Omental fat pad (tissue), 4 donors: ENCODE data around the gene BRI3BP. TPM values are rescaled to one million over a fixed set of nuclear protein-coding genes. Genes with fewer than 3 reads are reported as not detected.
"Not testable (repeated sequence)": the region's sequence is repeated elsewhere in the genome, so short reads cannot be mapped to it uniquely, and the experiment has no call there.

ENCODE experiments used
- ATAC-seq: fragments of 150-250 bp; one replicate; pipeline ENCODE4 v1.9.1; 2016; ENCODE audit warnings: mild to moderate bottlenecking, moderate library complexity; ENCODE audit not compliant: low FRiP score
- DNase-seq: peaks from one replicate; pipeline ENCODE4 v3.0.0-alpha.2; 2019; ENCODE audit warnings: low spot score
- total RNA-seq, 4 donors: library from RNA; depleted of rRNA; stranded (reverse); fragments of >200 nt; gene quantifications; one replicate each; pipeline ENCODE4 v1.1.0, GENCODE V29; 2016
- TF ChIP-seq, protein P1 (sequence below), 3 donors: fragments of 450-650 bp; IDR thresholded peaks; one replicate each; pipeline ENCODE4 v1.5.1; 2016 to 2017; ENCODE audit warnings: antibody characterized with exemption in 3 of 3, mild to moderate bottlenecking in 3 of 3, moderate library complexity in 2 of 3

Gene BRI3BP
- total RNA-seq, 4 donors from 2014 or later, result 3.5 to 5.4 (median 4.4) TPM

DNA sequence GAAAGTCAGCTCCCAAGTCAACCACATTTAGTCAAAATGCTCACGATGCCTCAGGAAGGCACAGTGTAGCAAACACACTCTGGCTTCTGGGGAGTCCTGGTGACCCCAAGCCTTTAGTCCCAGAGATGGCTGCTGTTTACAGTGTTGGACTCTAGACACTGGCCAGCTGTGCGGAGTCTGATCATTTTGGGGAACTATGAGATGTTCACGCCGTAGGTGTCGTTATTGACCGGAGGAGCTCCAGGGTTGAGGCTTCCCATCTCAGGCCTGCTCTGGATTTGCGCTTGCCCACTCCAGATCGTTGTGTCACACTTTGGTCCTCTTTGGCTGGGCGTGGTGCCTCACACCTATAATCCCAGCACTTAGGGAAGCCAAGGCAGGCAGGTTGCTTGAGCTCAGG, 27.7 kb downstream of the BRI3BP start:
- TF ChIP-seq, protein P1, sequence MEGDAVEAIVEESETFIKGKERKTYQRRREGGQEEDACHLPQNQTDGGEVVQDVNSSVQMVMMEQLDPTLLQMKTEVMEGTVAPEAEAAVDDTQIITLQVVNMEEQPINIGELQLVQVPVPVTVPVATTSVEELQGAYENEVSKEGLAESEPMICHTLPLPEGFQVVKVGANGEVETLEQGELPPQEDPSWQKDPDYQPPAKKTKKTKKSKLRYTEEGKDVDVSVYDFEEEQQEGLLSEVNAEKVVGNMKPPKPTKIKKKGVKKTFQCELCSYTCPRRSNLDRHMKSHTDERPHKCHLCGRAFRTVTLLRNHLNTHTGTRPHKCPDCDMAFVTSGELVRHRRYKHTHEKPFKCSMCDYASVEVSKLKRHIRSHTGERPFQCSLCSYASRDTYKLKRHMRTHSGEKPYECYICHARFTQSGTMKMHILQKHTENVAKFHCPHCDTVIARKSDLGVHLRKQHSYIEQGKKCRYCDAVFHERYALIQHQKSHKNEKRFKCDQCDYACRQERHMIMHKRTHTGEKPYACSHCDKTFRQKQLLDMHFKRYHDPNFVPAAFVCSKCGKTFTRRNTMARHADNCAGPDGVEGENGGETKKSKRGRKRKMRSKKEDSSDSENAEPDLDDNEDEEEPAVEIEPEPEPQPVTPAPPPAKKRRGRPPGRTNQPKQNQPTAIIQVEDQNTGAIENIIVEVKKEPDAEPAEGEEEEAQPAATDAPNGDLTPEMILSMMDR (IDR thresholded peaks at IDR 0.05), result no peak
- no peak for ATAC-seq
- DNase-seq, result no peak

DNA sequence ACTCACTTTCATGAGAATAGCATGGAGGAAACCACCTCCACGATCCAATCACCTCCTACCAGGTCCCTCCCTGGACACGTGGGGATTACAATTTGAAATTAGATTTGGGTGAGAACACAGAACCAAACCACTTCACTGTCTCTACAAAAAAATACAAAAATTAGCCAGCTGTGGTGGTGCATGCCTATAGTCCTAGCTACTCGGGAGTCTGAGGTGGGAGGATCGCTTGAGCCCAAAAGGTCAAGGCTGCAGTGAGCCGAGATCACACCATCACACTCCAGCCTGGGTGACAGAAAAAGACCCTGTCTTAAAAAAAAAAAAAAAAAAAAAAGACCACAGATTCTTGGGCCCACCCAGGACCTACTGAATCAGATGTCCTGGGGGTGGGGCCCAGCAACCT, 28.3 kb downstream of the BRI3BP start:
- TF ChIP-seq, protein P1 (IDR thresholded peaks at IDR 0.05), result no peak
- no peak for DNase-seq
- ATAC-seq, result no peak

DNA sequence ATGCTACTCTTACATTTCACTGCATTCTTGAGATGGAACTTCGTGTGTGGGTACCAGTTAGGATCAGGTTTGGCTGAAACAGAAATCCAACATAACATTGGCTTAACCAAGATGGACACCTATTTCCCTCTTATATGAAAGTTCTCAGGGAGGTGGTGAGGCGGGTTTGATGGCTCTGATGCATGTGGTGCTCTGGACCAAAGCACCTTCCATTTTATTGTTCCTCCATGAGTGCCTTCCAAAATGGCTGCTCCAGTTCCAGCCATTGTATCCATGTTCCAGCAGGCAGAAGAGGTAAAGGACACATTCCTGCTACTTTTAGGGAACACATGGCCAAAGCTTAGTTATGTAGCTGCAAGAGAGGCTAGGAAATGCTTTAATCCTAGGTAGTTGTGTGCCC, 29.6 kb downstream of the BRI3BP start:
- ATAC-seq (no peak), DNase-seq (no peak)
- TF ChIP-seq, protein P1 (IDR thresholded peaks at IDR 0.05), result no peak

DNA sequence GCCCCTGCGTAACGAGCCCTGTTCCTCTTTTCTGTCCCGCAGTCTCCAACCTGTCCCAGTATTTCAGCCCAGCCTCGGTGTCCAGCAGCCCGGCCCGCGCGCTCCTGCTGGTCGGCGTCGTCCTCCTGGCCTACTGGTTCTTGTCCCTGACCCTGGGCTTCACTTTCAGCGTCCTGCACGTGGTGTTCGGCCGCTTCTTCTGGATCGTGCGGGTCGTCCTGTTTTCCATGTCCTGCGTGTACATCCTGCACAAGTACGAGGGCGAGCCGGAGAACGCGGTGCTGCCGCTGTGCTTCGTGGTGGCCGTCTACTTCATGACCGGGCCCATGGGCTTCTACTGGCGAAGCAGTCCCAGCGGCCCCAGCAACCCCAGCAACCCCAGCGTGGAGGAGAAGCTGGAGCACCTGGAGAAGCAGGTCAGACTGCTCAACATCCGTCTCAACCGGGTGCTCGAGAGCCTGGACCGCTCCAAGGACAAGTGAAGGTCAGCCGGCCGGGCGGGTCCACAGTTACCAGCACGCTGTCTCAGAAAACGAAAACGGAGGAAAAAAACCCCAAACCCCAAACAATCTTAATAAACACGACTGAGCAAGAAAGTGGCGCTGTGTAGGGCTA, 31.6 kb downstream of the BRI3BP start:
- no peak for DNase-seq
- ATAC-seq, result no peak
- TF ChIP-seq, protein P1 (IDR thresholded peaks at IDR 0.05), result no peak

DNA sequence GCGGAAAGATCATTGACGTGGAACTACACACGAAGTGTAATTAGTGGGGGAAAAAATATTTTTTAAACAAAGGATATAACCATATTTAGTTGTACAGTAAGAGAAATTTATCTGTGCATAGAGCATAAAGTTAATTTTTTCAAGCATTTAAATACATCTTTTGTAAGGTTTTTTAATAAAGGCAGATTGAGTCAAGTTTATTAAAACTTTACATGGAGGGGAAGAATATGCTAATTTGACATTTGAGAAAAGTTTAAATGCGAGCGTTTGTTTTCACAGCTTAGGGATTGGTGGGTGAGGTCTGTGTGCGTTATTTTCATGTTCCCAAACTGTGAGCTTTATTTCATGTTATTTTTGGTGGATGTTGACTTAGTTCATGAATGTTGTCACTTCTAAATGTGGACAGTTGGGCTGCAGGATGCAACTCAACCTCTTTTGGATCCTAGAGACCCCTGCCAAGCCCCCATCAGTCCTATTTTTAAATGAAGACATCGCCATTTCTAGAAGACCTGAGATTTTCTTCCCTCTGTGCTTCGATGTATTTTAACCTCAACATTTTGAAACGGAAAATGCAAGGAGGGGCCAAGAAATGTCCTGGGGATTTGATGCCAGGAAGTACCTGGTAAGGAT, 32.3 kb downstream of the BRI3BP start:
- DNase-seq (no peak), ATAC-seq (no peak)
- TF ChIP-seq, protein P1 (IDR thresholded peaks at IDR 0.05), result no peak

DNA sequence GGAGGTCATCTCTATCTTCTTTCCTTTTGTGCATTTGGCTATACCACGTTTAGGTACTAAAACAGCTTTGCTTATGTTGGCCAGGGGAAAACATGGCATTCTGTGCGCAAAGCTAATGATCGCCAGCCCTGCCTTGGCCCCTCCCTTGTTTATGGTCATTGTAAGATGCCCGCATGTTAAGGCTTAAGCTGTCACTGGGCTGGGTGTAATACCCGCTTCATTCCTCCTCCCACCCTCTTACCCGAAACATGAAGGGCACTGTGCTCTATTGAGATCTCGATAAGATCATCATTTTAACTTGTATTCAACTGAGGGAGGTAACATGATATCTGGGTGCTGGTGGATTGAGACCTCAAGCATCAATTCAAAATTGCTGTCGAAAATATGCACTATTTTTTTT, 34.7 kb downstream of the BRI3BP start:
- TF ChIP-seq, protein P1 (IDR thresholded peaks at IDR 0.05), result no peak
- DNase-seq (no peak), ATAC-seq (no peak)

DNA sequence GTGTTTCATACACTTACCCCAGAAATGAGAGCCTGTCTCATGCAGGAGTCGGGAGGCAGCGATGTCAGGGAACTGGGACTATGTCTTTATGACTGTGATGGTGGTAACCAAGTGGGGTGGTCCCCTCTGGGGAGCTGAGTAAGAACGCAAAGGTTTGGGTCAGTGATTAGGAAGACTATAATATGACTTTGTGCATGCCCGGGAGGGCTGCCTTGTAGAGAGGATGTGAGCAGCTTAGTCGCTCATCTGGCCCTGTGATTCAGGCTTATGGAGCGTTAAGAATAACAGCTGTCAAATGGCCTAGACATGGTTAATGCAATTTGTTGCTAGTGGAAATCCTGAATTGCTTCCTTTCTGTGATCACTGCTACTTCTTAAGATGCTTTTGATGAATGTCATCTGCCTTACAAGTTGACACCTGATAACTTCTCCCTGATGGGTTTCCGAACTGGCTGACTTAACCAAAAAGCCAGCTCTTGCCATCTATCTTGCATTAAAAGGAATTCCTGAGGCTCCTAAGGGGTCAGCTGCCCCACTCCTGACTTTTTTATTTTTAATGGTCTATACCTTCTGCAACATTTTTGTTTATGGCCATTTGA, 36.4 kb downstream of the BRI3BP start:
- TF ChIP-seq, protein P1 (IDR thresholded peaks at IDR 0.05), result no peak
- no peak for DNase-seq
- ATAC-seq, result no peak

DNA sequence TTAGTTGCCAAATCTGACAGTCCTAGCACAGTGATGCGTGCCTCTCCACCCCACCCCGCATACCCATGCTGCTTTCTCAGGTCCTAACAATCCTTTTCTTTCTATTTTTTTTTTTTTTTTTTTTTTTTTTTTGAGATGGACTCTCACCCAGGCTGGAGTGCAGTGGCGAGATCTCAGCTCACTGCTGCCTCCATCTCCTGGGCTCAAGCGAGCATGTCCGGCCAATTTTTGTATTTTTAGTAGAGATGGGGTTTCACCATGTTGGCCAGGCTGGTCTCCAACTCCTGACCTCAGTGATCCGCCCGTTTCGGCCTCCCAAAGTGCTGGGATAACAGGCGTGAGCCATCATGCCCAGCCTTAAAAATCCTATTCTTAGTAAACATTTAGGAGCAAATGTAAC, 38.0 kb downstream of the BRI3BP start:
- ATAC-seq, DNase-seq: not testable (repeated sequence)
